Endothelial cell of umbilical vein (primary cell): Measurements from ENCODE around the gene ZNF438.

Experiments
- CTCF ChIP-seq, 2 donors: IDR thresholded peaks; 1 replicate in 1 of 2; 2 replicates in 1 of 2; pipeline ENCODE4 v1.5.1; 2011; ENCODE audit warnings: low read length in 2 of 2, mild to moderate bottlenecking in 2 of 2, moderate library complexity in 2 of 2, control low read depth in 1 of 2, inconsistent platforms in 1 of 2, low read depth in 1 of 2; ENCODE audit not compliant: insufficient read depth in 1 of 2; ENCODE audit errors: extremely low read depth in 1 of 2
- EZH2 ChIP-seq: IDR thresholded peaks from 2 replicates; pipeline ENCODE4 v1.6.1; 2012; ENCODE audit warnings: borderline replicate concordance, low read depth, mild to moderate bottlenecking, moderate library complexity, low read length, inconsistent platforms; ENCODE audit not compliant: severe bottlenecking
- POLR2A ChIP-seq: IDR thresholded peaks from 2 replicates; pipeline ENCODE4 v1.6.1; 2012; ENCODE audit warnings: low read depth, mild to moderate bottlenecking, control low read depth, low read length
- POLR2AphosphoS5 ChIP-seq: IDR thresholded peaks from 2 replicates; pipeline ENCODE4 v1.6.1; 2012; ENCODE audit warnings: low read depth, mild to moderate bottlenecking, control low read depth, low read length, moderate library complexity; ENCODE audit not compliant: insufficient read depth

GRCh38 chr10:30822693-30823465 lies 208.8 kb downstream of the ZNF438 start:
- no peak for TF ChIP-seq EZH2
- TF ChIP-seq CTCF (IDR thresholded peaks at IDR 0.05; ENCODE audit: extremely low read depth in 1 of 2, insufficient read depth in 1 of 2, low read depth in 1 of 2, low read length in 2 of 2), result no peak
- TF ChIP-seq POLR2AphosphoS5, result no peak
- TF ChIP-seq POLR2A, result no peak
